Mucosa of stomach (tissue), 1 donor: ENCODE data around the gene SORCS2.

Experiments used
- H3K27me3 ChIP-seq: one replicate; pipeline ENCODE4 v1.7.0; 2013; ENCODE audit warnings: mild to moderate bottlenecking, low read length; ENCODE audit not compliant: control insufficient read depth, insufficient read depth
- H3K36me3 ChIP-seq: one replicate; pipeline ENCODE4 v1.7.0; 2013; ENCODE audit warnings: low read length; ENCODE audit not compliant: control insufficient read depth, insufficient read depth
- H3K4me1 ChIP-seq: one replicate; pipeline ENCODE4 v1.7.0; 2013; ENCODE audit warnings: mild to moderate bottlenecking, low read length; ENCODE audit not compliant: control insufficient read depth, insufficient read depth
- H3K4me3 ChIP-seq: one replicate; pipeline ENCODE4 v1.7.0; 2013; ENCODE audit warnings: low read length
- H3K9ac ChIP-seq: one replicate; pipeline ENCODE4 v1.7.0; 2013; ENCODE audit warnings: mild to moderate bottlenecking, low read length, moderate library complexity
- H3K9me3 ChIP-seq: one replicate; pipeline ENCODE4 v1.7.0; 2013; ENCODE audit warnings: mild to moderate bottlenecking, low read length, moderate library complexity; ENCODE audit not compliant: control insufficient read depth
- donor health status: Pancreatic carcinoma.

SORCS2 gene

GRCh38 chr4:7328162-7328912 is 136.0 kb downstream of the SORCS2 start:
- Histone ChIP-seq H3K4me3 (no peak overlapping the region), H3K9ac (no peak overlapping the region), H3K4me1 (no peaks in the 10 kb centered on the region), H3K27me3 (no peaks in the 10 kb centered on the region), H3K9me3 (no peaks in the 10 kb centered on the region), H3K36me3 (no peaks in the 10 kb centered on the region)

DNA sequence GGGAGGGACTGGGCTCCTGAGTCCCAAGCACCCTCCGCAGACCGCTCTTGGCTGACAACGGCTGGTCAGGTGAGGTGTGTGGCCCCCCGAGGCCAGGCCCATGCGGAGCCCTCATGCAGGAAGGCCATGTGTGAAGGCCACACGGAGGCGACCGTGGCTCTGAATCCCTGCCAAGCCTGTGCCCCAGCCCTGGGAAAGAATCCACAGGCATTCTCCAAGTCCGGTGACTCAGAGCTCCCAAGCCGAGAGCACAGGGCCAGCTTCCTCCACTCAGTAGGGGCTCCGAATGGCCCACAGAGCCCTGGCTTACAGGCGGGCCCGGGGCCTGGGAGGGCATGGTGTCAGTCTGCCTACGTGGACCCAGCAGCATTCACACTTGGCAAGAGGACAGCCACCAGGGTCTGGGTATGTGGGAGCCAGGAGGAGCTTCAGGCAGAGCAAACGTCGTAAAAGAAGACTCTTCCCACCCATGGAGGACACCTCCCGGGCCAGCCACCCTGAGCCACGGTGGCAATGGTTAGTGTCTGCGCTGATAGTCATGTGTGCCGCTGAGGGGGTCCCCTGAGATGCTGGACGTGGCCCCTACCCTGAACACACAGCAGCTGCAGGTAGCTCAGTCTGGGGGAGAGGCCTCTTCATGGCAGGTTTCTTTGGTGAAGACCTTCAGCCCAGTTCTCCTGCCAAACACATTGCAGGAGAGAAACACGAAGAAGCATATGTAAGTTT is 136.7 kb downstream of the SORCS2 start:
- no peaks in the 10 kb centered on the region for H3K36me3 ChIP-seq

DNA sequence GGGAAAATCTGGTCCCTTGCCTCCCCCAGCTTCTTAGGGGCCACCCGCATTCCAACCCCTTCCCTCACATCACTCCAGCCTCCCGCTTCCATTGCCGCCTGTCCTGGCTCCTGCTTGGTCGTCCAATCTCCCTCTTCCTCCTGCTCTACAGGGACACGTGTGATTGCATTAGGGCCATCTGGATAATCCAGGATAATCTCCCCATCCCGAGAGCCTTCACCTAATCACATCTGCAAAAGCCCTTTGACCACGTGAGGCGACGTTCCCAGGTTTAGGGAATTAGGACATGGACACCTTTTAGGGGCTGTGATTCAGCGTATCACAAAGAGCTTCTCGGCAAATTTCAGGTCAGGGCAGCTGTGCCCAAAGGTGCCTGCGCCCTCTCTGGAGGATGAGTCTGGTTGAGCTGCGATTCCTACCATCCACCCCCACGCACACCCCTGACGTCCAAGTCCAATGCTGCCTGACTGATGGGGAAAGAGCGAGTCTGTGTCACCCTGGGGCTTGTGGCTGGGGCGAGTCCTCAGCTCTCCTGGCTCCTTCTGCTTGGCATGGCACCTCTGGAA is 137.8 kb downstream of the SORCS2 start:
- Histone ChIP-seq H3K36me3 (no peaks in the 10 kb centered on the region), H3K9ac (no peak overlapping the region), H3K27me3 (no peaks in the 10 kb centered on the region), H3K4me3 (no peak overlapping the region), H3K9me3 (no peaks in the 10 kb centered on the region), H3K4me1 (no peaks in the 10 kb centered on the region)

More for the DNA sequence above, 136.7 kb downstream of the SORCS2 start:
- H3K27me3 ChIP-seq, result no peaks in the 10 kb centered on the region
- no peaks in the 10 kb centered on the region for H3K9me3 ChIP-seq
- no peak overlapping the region for H3K4me3 ChIP-seq
- no peaks in the 10 kb centered on the region for H3K4me1 ChIP-seq
- H3K9ac ChIP-seq, result no peak overlapping the region

GRCh38 chr4:7330811-7331681 is 138.7 kb downstream of the SORCS2 start:
- Histone ChIP-seq H3K9ac (no peak overlapping the region), H3K4me1 (no peaks in the 10 kb centered on the region), H3K4me3 (no peak overlapping the region), H3K36me3 (no peaks in the 10 kb centered on the region), H3K9me3 (no peaks in the 10 kb centered on the region), H3K27me3 (no peaks in the 10 kb centered on the region)

GRCh38 chr4:7331682-7332000 is 139.3 kb downstream of the SORCS2 start:
- Histone ChIP-seq H3K9ac (no peak overlapping the region), H3K4me3 (no peak overlapping the region), H3K4me1 (no peaks in the 10 kb centered on the region), H3K36me3 (no peaks in the 10 kb centered on the region), H3K9me3 (no peaks in the 10 kb centered on the region), H3K27me3 (no peaks in the 10 kb centered on the region)

DNA sequence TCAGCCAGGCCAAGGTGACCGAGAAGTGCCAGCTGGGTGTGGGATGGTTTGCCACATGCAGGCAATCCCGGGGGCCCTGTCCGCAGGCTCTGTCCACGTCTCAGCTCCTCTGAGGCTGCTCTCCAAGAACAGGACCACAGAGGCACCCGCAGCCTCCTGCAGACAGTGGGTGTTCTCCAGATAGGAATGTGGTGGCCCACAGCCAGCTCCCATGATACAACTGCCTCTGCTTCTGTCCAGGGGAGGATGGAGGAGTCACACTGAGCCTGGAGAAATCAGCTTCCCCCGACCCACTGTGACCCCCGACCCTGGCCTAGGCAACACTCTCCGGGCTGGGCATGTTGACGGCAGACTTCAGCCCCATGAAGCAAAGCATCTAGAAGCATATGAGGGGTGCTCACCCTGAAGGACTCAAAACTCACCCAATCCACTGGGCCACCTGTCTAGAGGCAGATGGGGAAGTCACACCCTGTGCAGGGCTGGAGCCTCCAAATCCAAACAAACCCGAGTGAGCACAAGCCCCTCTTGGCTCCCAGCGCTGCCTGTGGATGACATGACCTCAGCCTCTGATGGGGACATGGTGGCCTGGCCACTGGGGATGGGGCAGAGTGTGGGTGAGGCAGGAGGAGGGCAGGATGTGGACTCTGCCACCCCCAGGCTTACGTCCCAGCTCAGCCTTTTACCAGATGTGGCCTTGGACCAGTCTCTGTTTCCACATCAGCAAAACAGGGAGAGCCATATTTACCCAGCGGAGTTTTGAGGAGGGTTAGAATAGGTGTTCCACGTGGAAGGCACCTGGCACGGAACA is 140.1 kb downstream of the SORCS2 start:
- Histone ChIP-seq H3K9me3 (no peaks in the 10 kb centered on the region), H3K4me3 (no peak overlapping the region), H3K36me3 (no peaks in the 10 kb centered on the region), H3K27me3 (no peaks in the 10 kb centered on the region), H3K4me1 (no peaks in the 10 kb centered on the region), H3K9ac (no peak overlapping the region)

GRCh38 chr4:7333024-7333780 is 140.9 kb downstream of the SORCS2 start:
- H3K36me3 ChIP-seq, result no peaks in the 10 kb centered on the region
- no peak overlapping the region for H3K9ac ChIP-seq
- H3K9me3 ChIP-seq, result no peaks in the 10 kb centered on the region
- H3K27me3 ChIP-seq, result no peaks in the 10 kb centered on the region
- H3K4me3 ChIP-seq, result no peak overlapping the region
- H3K4me1 ChIP-seq, result no peaks in the 10 kb centered on the region

DNA sequence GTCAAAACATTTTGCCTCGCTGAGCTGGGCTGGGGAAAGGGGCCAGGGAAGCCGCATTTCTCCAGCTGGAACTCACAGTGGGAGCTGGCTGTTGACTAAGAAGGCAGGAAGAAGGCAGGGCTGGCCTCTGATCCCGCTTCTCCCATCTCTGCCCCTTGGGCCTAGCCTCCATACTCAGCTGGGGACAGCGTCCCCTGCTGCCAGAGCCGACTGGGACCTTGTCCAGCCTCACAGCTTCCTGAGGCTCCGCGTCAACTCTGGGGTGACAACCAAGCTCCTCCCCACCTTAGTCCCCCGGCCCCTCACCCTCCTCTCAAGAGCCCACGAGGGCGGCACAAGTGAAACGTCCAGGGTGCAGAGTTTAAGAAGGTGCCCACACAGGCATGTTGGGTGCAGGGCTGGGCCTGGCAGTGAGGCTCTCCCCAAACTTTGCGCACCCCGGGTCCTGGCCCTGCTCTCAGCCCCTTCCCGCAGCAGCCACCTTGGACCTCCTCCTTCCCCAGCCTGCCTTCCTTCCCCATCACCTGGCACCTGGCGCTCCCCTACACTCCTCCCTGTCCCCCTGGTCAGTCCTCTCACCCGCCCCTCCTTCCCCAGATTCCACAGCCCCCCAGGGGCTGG is 141.6 kb downstream of the SORCS2 start:
- Histone ChIP-seq H3K9ac (no peak overlapping the region), H3K4me3 (no peak overlapping the region), H3K36me3 (no peaks in the 10 kb centered on the region), H3K27me3 (no peaks in the 10 kb centered on the region), H3K9me3 (no peaks in the 10 kb centered on the region), H3K4me1 (no peaks in the 10 kb centered on the region)

DNA sequence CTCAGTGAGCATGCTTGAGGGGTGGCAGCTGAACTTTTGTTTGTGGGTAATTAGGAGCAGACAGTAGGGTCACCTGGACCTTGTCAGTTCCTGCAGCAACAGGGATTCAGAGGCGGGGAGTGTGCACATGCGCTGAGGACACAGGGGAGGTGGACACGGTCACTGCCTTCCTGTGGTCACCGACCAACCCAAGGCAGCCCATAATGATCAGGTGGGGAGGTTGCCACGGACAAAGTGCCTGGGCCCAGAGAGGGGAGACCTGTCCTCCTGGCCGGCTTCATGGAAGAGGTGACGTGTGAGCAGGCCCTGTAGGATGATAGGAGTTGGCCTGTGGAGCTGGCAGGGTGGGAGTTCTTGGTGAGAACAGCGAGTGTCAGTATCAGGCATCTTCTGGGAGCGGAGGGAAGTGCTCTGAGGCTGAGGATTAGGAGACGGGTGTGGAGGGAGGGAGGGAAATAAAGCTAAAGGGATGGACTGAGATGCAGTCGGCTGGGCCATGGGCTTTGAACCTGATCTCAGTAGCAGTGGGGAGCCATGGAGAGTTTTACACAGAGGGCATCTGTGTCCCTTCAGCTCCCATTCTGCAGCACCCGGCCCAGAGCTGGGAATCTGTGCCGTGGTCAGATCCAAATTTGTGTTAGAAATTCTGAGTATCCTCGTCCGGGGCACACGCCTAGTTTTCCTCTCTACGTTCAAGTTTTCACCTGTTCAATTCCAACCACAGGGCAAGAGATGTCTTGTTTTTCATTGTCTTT is 142.4 kb downstream of the SORCS2 start:
- no peak overlapping the region for H3K9ac ChIP-seq

DNA sequence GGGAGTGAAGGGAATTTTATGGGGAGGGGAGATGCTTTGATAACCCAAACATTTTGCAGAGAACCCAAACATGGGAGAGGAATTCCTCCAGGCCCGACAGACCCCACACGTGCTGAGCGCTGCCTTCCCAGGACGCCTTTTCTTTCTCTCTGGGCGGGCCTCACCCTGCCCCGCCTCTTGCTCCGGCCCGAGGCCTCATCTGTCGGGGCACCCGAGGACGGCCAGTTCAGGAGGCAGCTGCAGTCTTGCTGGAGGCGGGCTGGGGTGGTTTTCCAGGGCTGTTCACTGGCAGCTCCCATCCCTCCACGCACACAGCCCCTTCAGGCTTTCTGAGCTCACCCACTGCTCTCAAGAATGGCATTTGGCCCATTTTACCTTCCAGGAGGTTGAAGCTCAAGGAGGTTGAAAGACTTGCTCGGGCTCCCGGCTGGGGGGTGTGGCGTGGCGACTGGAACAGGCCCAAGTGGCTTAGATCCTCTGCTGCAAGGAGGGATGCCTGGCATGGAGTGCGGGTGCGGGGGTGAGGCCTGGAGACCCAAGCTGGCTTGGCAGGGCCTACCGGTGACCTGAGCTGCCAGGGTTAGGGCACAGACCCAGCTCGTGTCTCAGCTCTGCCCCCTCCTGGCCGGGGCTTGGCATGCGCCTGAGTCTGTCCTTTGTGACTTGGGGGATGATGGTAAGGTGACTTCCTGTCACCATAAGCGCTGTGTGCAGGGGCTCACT is 143.2 kb downstream of the SORCS2 start:
- no peak overlapping the region for H3K4me3 ChIP-seq
- H3K4me1 ChIP-seq, result no peaks in the 10 kb centered on the region

More for the DNA sequence above, 142.4 kb downstream of the SORCS2 start:
- H3K27me3 ChIP-seq, result no peaks in the 10 kb centered on the region
- no peak overlapping the region for H3K4me3 ChIP-seq
- H3K36me3 ChIP-seq, result no peaks in the 10 kb centered on the region
- no peaks in the 10 kb centered on the region for H3K4me1 ChIP-seq
- H3K9me3 ChIP-seq, result no peaks in the 10 kb centered on the region

More for the DNA sequence above, 143.2 kb downstream of the SORCS2 start:
- Histone ChIP-seq H3K27me3 (no peaks in the 10 kb centered on the region), H3K9ac (no peak overlapping the region), H3K9me3 (no peaks in the 10 kb centered on the region), H3K36me3 (no peaks in the 10 kb centered on the region)
